DOHH2 (cell line): Measurements from ENCODE around the gene UPF2.

Experiments
- H3F3A ChIP-seq: fragments of 200-600 bp; sonication (generic), shearing (Covaris generic); 2 replicates; pipeline ENCODE4 v1.6.0; 2016; ENCODE audit warnings: antibody characterized with exemption, mild to moderate bottlenecking; ENCODE audit not compliant: control insufficient read depth, insufficient read depth
- H3K27ac ChIP-seq: fragments of 200-600 bp; sonication (generic); 2 replicates; pipeline ENCODE4 v1.5.1; 2014; ENCODE audit warnings: low read depth, mild to moderate bottlenecking, low read length, moderate library complexity
- H3K27me3 ChIP-seq: fragments of 200-600 bp; sonication (generic); 2 replicates; pipeline ENCODE4 v1.6.1; 2014; ENCODE audit warnings: mild to moderate bottlenecking, low read length, mixed read lengths; ENCODE audit not compliant: control insufficient read depth
- H3K36me3 ChIP-seq: fragments of 200-600 bp; sonication (generic); 2 replicates; pipeline ENCODE4 v1.6.1; 2014; ENCODE audit warnings: mild to moderate bottlenecking, low read length, moderate library complexity, mixed read lengths; ENCODE audit not compliant: control insufficient read depth
- H3K4me1 ChIP-seq: fragments of 200-600 bp; sonication (generic); 2 replicates; pipeline ENCODE4 v1.6.1; 2014; ENCODE audit warnings: mild to moderate bottlenecking, low read length, mixed read lengths; ENCODE audit not compliant: control insufficient read depth
- H3K4me2 ChIP-seq: fragments of 200-600 bp; sonication (generic); 2 replicates; pipeline ENCODE4 v1.6.0; 2014; ENCODE audit warnings: mild to moderate bottlenecking, low read length, moderate library complexity
- H3K4me3 ChIP-seq: fragments of 200-600 bp; sonication (generic); 2 replicates; pipeline ENCODE4 v1.5.1; 2014; ENCODE audit warnings: mild to moderate bottlenecking, low read length, mixed read lengths
- H3K79me2 ChIP-seq: fragments of 200-600 bp; sonication (generic); 2 replicates; pipeline ENCODE4 v1.6.1; 2014; ENCODE audit warnings: mild to moderate bottlenecking, low read length, mixed read lengths; ENCODE audit not compliant: control insufficient read depth
- H3K9me2 ChIP-seq: fragments of 200-600 bp; sonication (generic); replicated peaks from 2 replicates; pipeline ENCODE4 v1.6.1; 2014; ENCODE audit warnings: mild to moderate bottlenecking, low read length, mixed read lengths; ENCODE audit not compliant: control insufficient read depth
- H3K9me3 ChIP-seq: fragments of 200-600 bp; sonication (generic); 2 replicates; pipeline ENCODE4 v1.6.1; 2014; ENCODE audit warnings: antibody characterized with exemption, low read length, mixed read lengths; ENCODE audit not compliant: control insufficient read depth, insufficient read depth
- H4K20me1 ChIP-seq: fragments of 200-600 bp; sonication (generic); 2 replicates; pipeline ENCODE4 v1.6.0; 2014; ENCODE audit warnings: low read depth, mild to moderate bottlenecking, antibody characterized with exemption, low read length, moderate library complexity; ENCODE audit not compliant: control insufficient read depth, insufficient read depth
- CTCF ChIP-seq: fragments of 200-600 bp; sonication (generic); IDR thresholded peaks from one replicate; pipeline ENCODE4 v1.5.1; 2014; ENCODE audit warnings: antibody characterized with exemption, mild to moderate bottlenecking, low read depth, low read length; ENCODE audit not compliant: poor library complexity, severe bottlenecking
- EZH2phosphoT487 ChIP-seq: fragments of 200-600 bp; sonication (generic); IDR thresholded peaks from 2 replicates; pipeline ENCODE4 v1.6.1; 2017; ENCODE audit warnings: borderline replicate concordance, mild to moderate bottlenecking, antibody characterized with exemption, low read length, moderate library complexity, mixed read lengths

The UPF2 gene

DNA sequence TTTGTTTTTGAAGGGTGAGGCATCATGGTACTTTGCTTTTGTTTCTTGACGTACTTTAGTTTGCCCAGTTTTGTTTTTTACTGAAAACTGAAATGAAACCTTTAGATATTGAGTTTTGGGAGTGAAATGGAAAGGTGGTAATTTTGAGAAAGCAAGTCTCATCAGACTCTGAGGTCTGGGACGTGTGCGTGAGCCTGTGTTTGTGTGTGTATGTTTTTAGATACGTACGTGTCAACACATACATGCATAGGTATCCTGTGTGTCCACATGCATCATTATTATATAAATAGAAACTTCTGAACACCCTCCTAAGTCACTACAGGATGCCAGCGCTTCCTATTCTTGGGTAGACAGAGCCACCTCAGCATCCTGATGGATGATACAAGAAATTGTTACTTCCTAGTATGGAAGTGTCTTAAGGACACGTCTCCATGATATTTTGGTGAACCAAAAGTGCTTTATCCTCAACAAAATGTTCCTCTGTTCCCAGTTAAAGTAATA is 171.7 kb downstream of the UPF2 start:
- H3K4me1 ChIP-seq, result peaks cover 17% of the 10 kb centered on the region

GRCh38 chr10:11870461-11870780 is 172.2 kb downstream of the UPF2 start:
- peaks cover 11% of the 10 kb centered on the region for H3K27me3 ChIP-seq
- no peaks in the 10 kb centered on the region for H3K36me3 ChIP-seq
- H3F3A ChIP-seq, result no peaks in the 10 kb centered on the region
- no peaks in the 10 kb centered on the region for H3K9me3 ChIP-seq
- H3K9me2 ChIP-seq, result no peaks in the 10 kb centered on the region
- no peak overlapping the region for H3K27ac ChIP-seq
- no peak overlapping the region for H3K4me3 ChIP-seq
- H3K4me2 ChIP-seq, result no peak overlapping the region
- TF ChIP-seq EZH2phosphoT487 (no peak), CTCF (no peak)
- H3K79me2 ChIP-seq, result no peaks in the 10 kb centered on the region
- peaks cover 17% of the 10 kb centered on the region for H3K4me1 ChIP-seq
- no peaks in the 10 kb centered on the region for H4K20me1 ChIP-seq

More for the DNA sequence above, 171.7 kb downstream of the UPF2 start:
- TF ChIP-seq EZH2phosphoT487, result no peak
- no peak for TF ChIP-seq CTCF
- Histone ChIP-seq H3K27me3 (peaks cover 11% of the 10 kb centered on the region), H3K4me3 (no peak overlapping the region), H3F3A (no peaks in the 10 kb centered on the region), H3K79me2 (no peaks in the 10 kb centered on the region), H3K4me2 (peak overlapping the region; percentile 25; the same call in 1 of the 2 replicates), H3K36me3 (no peaks in the 10 kb centered on the region), H4K20me1 (no peaks in the 10 kb centered on the region), H3K9me2 (no peaks in the 10 kb centered on the region), H3K27ac (no peak overlapping the region), H3K9me3 (no peaks in the 10 kb centered on the region)
